ENCODE results near the gene UNCX. TPM values are rescaled to one million over a fixed set of nuclear protein-coding genes. Genes with fewer than 3 reads are reported as not detected.

The UNCX gene
- polyA plus RNA-seq, 1 donor (not counting 4 experiments of a cell fraction or from before 2014, with no cell fraction given), result not detected

DNA sequence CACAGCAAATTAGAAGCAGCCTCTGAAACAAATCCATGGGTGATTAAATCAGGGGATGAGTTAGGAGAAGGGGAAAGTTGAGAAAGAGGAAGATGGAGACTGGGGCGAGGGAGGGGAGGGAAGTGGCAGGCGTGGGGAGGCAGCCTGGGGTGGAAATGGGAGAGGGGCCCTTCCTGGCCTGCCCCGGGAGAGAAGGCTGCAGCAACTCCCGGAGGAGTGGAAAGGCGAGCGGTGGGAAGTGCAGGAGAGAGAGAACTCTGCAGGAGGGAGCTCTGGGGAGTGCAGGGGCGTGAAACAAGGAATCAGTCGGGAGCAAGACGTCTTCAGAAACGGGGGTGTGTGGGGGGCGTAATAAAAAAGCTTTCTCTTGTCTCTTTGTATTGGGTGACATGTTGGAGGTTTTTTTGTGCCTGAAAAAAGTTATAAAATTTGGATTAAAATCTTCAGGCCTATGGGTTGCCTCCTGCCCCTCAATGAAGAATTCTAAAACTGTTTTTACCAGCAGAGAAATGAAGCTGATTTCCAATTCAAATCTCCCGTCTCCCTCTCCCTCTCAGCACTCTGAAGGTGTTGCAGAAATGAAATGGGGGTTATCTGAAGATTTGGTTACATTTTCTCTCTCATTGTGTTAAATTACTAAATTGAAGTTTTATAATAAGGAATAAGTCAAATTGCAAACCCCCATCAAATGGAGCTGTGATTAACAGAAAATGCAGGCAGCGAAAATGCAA lies 4.7 kb upstream of the UNCX start:
- FAIRE-seq, result no peak
- H3K9me3 ChIP-seq (ENCODE audit: control insufficient read depth, low read depth, low read length), result no peaks in the 10 kb centered on the region
- dilution Hi-C loops (cut with MboI; ENCODE audit: extremely low pct_ligation_motif_present, low sequenced_read_pairs), result no loop called here

DNA sequence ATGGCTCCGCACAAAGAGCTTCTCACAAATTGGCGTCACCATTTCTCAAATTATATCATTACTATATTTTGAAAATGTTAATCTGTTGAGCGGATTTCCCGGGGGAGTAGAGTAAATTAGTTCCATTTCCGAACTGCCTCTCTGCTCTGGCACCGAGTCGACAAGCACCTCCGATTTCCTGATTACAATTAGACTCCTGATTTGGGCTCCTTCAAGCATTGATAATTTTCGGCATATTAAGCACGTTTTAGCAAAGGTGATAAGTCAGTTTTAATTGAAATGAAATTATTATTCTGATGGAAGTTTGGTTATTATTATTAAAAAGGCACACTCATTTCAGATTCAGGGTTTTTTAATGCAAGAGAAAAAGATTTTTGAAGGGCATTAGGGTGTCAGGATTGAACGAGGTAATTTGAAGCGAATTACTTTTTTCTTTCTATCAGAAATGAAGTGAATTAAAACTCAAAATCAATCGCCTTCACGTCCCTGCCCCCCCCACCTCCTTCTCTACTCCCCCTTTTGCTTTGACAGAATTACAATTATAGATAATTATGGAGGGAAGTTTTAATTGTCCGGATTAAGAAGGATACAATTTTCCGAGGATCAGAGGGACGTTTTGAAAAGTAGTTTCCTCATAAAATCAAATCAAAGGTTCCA lies 4.0 kb upstream of the UNCX start:
- no peaks in the 10 kb centered on the region for H3K9me1 ChIP-seq (ENCODE audit: control insufficient read depth, extremely low read depth, insufficient read depth, low read length)
- H3K4me3 ChIP-seq (ENCODE audit: control insufficient read depth in 2 of 3, extremely low read depth in 1 of 3, insufficient read depth in 2 of 3, low read depth in 1 of 3, low read length in 3 of 3), result no peak overlapping the region
- no peak overlapping the region for H3K27ac ChIP-seq (ENCODE audit: control insufficient read depth, insufficient read depth, low read length)
- no peaks in the 10 kb centered on the region for H3K79me2 ChIP-seq (ENCODE audit: control insufficient read depth, insufficient read depth, low read length)
- DNase-seq (ENCODE audit: low read depth, low spot score) (no peak), FAIRE-seq (no peak)
- TF ChIP-seq CTCF (optimal IDR thresholded peaks at IDR 0.05 in 1 of 3, IDR thresholded peaks at IDR 0.05 in 1 of 3, conservative IDR thresholded peaks at IDR 0.05 in 1 of 3; ENCODE audit: extremely low read depth in 1 of 3, insufficient read depth in 2 of 3, low read length in 3 of 3) (no peak), EZH2 (IDR thresholded peaks at IDR 0.05; ENCODE audit: low read length) (peak; percentile 81)
- dilution Hi-C loops (cut with MboI; ENCODE audit: extremely low pct_ligation_motif_present, low sequenced_read_pairs), result no loop called here
- H4K20me1 ChIP-seq (ENCODE audit: control insufficient read depth, extremely low read depth, insufficient read depth, low read length), result peaks cover 6% of the 10 kb centered on the region
- H3K9me3 ChIP-seq (ENCODE audit: control insufficient read depth, low read depth, low read length), result no peaks in the 10 kb centered on the region
- H3K27me3 ChIP-seq (ENCODE audit: control insufficient read depth, extremely low read depth, insufficient read depth, low read length), result peaks cover 86% of the 10 kb centered on the region
- no peak overlapping the region for H2AFZ ChIP-seq (ENCODE audit: control insufficient read depth, low read length)
- no peak overlapping the region for H3K9ac ChIP-seq (ENCODE audit: control insufficient read depth, extremely low read depth, insufficient read depth, low read length)
- H3K36me3 ChIP-seq (ENCODE audit: control insufficient read depth in 2 of 2, extremely low read depth in 1 of 2, insufficient read depth in 2 of 2, low read length in 2 of 2), result no peaks in the 10 kb centered on the region
- no peaks in the 10 kb centered on the region for H3K4me1 ChIP-seq (ENCODE audit: control insufficient read depth, extremely low read depth, insufficient read depth, low read length)
- H3K4me2 ChIP-seq (ENCODE audit: control insufficient read depth, extremely low read depth, insufficient read depth, low read depth, low read length), result no peak overlapping the region

More for the DNA sequence above, 4.7 kb upstream of the UNCX start:
- Histone ChIP-seq H3K9me1 (ENCODE audit: control insufficient read depth, extremely low read depth, insufficient read depth, low read length) (no peaks in the 10 kb centered on the region), H3K27ac (ENCODE audit: control insufficient read depth, insufficient read depth, low read length) (no peak overlapping the region), H3K27me3 (ENCODE audit: control insufficient read depth, extremely low read depth, insufficient read depth, low read length) (peaks cover 89% of the 10 kb centered on the region), H3K4me2 (ENCODE audit: control insufficient read depth, extremely low read depth, insufficient read depth, low read depth, low read length) (no peak overlapping the region), H3K4me1 (ENCODE audit: control insufficient read depth, extremely low read depth, insufficient read depth, low read length) (no peaks in the 10 kb centered on the region), H3K79me2 (ENCODE audit: control insufficient read depth, insufficient read depth, low read length) (no peaks in the 10 kb centered on the region), H3K4me3 (ENCODE audit: control insufficient read depth in 2 of 3, extremely low read depth in 1 of 3, insufficient read depth in 2 of 3, low read depth in 1 of 3, low read length in 3 of 3) (no peak overlapping the region), H3K36me3 (ENCODE audit: control insufficient read depth in 2 of 2, extremely low read depth in 1 of 2, insufficient read depth in 2 of 2, low read length in 2 of 2) (no peaks in the 10 kb centered on the region), H4K20me1 (ENCODE audit: control insufficient read depth, extremely low read depth, insufficient read depth, low read length) (peaks cover 6% of the 10 kb centered on the region), H2AFZ (ENCODE audit: control insufficient read depth, low read length) (no peak overlapping the region), H3K9ac (ENCODE audit: control insufficient read depth, extremely low read depth, insufficient read depth, low read length) (no peak overlapping the region)
- no peak for DNase-seq (ENCODE audit: low read depth, low spot score)
- TF ChIP-seq EZH2 (IDR thresholded peaks at IDR 0.05; ENCODE audit: low read length) (no peak), CTCF (optimal IDR thresholded peaks at IDR 0.05 in 1 of 3, IDR thresholded peaks at IDR 0.05 in 1 of 3, conservative IDR thresholded peaks at IDR 0.05 in 1 of 3; ENCODE audit: extremely low read depth in 1 of 3, insufficient read depth in 2 of 3, low read length in 3 of 3) (no peak)

All from keratinocyte (primary cell).